CD4-positive, alpha-beta T cell (primary cell): ENCODE measurements around the gene GOSR2. TPM values are rescaled to one million over a fixed set of nuclear protein-coding genes. Genes with fewer than 3 reads are reported as not detected.

Experiments
- ATAC-seq: fragments of 200-7000 bp; cut with Tn5 transposase; one replicate; pipeline ENCODE4 v1.10.0; 2022; ENCODE audit warnings: mild to moderate bottlenecking; ENCODE audit not compliant: poor library complexity
- CTCF ChIA-PET: fragments of 350-600 bp; sonication (Branson Sonifier 250); formaldehyde crosslinking; loops from one replicate; lab custom pipeline; 2021; ENCODE audit warnings: antibody characterized with exemption, inconsistent platforms; lab: Charles Lee
- POLR2A ChIA-PET: fragments of 350-600 bp; sonication (Branson Sonifier 250); formaldehyde crosslinking; loops from one replicate; lab custom pipeline; 2021; ENCODE audit warnings: antibody characterized with exemption, inconsistent platforms; lab: Charles Lee
- DNase-seq, 14 experiments: peaks; one replicate each; pipeline ENCODE4 v3.0.0-alpha.2; 2013 to 2020; ENCODE audit warnings: mixed read lengths in 2 of 14
- H3K27ac ChIP-seq, 2 donors: one replicate each; pipeline versions ENCODE4 v1.5.1 to v1.7.0; 2013; ENCODE audit warnings: low read length in 2 of 2, low read depth in 1 of 2, mild to moderate bottlenecking in 1 of 2
- H3K27me3 ChIP-seq, 2 experiments: 1 replicate in 1 of 2; 2 replicates in 1 of 2; pipeline versions ENCODE4 v1.6.1 to v1.7.0; 2013; ENCODE audit warnings: low read length in 2 of 2, control low read depth in 1 of 2, mild to moderate bottlenecking in 1 of 2, moderate library complexity in 1 of 2; ENCODE audit not compliant: insufficient read depth in 2 of 2, control insufficient read depth in 1 of 2
- H3K36me3 ChIP-seq: one replicate; pipeline ENCODE4 v1.6.1; 2013; ENCODE audit warnings: low read length, control low read depth; ENCODE audit not compliant: insufficient read depth
- H3K4me1 ChIP-seq: one replicate; pipeline ENCODE4 v1.6.1; 2013; ENCODE audit warnings: low read length, control low read depth; ENCODE audit not compliant: insufficient read depth
- H3K4me3 ChIP-seq: one replicate; pipeline ENCODE4 v1.5.1; 2013; ENCODE audit warnings: mild to moderate bottlenecking, low read length, moderate library complexity
- H3K9me3 ChIP-seq, 2 experiments: 1 replicate in 1 of 2; 2 replicates in 1 of 2; pipeline versions ENCODE4 v1.6.1 to v1.7.0; 2013; ENCODE audit warnings: low read length in 2 of 2, mild to moderate bottlenecking in 2 of 2, control low read depth in 1 of 2, moderate library complexity in 1 of 2; ENCODE audit not compliant: control insufficient read depth in 1 of 2, insufficient read depth in 1 of 2
- H3K27ac Mint-ChIP-seq: one replicate; pipeline ENCODE4 v1.8.0; 2020; ENCODE audit warnings: mixed read lengths
- H3K27me3 Mint-ChIP-seq: one replicate; pipeline ENCODE4 v1.8.0; 2021; ENCODE audit warnings: mixed read lengths
- H3K36me3 Mint-ChIP-seq: one replicate; pipeline ENCODE4 v1.8.0; 2021; ENCODE audit warnings: low read depth, mixed read lengths
- H3K4me1 Mint-ChIP-seq: one replicate; pipeline ENCODE4 v1.8.0; 2021; ENCODE audit warnings: low read depth, mixed read lengths
- H3K4me3 Mint-ChIP-seq: one replicate; pipeline ENCODE4 v1.8.0; 2020; ENCODE audit warnings: mild to moderate bottlenecking, mixed read lengths
- H3K9me3 Mint-ChIP-seq: one replicate; pipeline ENCODE4 v1.8.0; 2020; ENCODE audit warnings: mixed read lengths
- CTCF ChIP-seq: fragments of 200-600 bp; IDR thresholded peaks from one replicate; pipeline ENCODE4 v1.8.0; 2022; ENCODE audit warnings: antibody characterized with exemption, mild to moderate bottlenecking
- intact Hi-C, 2 experiments: fragments of 100-400 bp; cut with DNase I in 1 of 2; cut with micrococcal nuclease in 1 of 2; formaldehyde crosslinking; loops; one replicate each; pipeline versions ENCODE4 v1.15.1 to v1.9.0; 2023 to 2025; cut with DNase I, micrococcal nuclease
- total RNA-seq, 174 experiments: library from RNA in 2 of 174; stranded (reverse) in 2 of 174; gene quantifications; one replicate each; pipeline ENCODE4 v1.2.3 and lab custom pipeline; 2021 to 2026

GOSR2 gene
- total RNA-seq, 2 experiments from 2014 or later: 46.6 to 51.7 TPM

- no peak overlapping the region for H3K4me3 ChIP-seq
- DNase-seq: no peak
- Mint-ChIP-seq H3K4me3 (no peak overlapping the region), H3K4me1 (no peaks in the 10 kb centered on the region), H3K36me3 (no peaks in the 10 kb centered on the region), H3K27me3 (peaks cover 18% of the 10 kb centered on the region), H3K27ac (no peak overlapping the region), H3K9me3 (no peaks in the 10 kb centered on the region)
- peaks cover 0 to 3% of the 10 kb centered on the region in 2 experiments for H3K27me3 ChIP-seq
- intact Hi-C loops: no loop called here
- no peak for TF ChIP-seq CTCF
- no peak for ATAC-seq
- no peaks in the 10 kb centered on the region for H3K36me3 ChIP-seq
- ChIA-PET POLR2A (no interaction called here), CTCF (no interaction called here)
- no peak overlapping the region for H3K27ac ChIP-seq
- no peaks in the 10 kb centered on the region for H3K9me3 ChIP-seq
- H3K4me1 ChIP-seq: peaks cover 5% of the 10 kb centered on the region
Observed at GRCh38 chr17:46910179-46910927, 12.6 kb upstream of the GOSR2 start.

- peaks cover 0 to 3% of the 10 kb centered on the region in 2 experiments for H3K27me3 ChIP-seq
- H3K27ac Mint-ChIP-seq: no peak overlapping the region
- no peaks in the 10 kb centered on the region for H3K9me3 ChIP-seq
- intact Hi-C loops: no loop called here
- DNase-seq (no peak), ATAC-seq (no peak)
- CTCF ChIA-PET: interaction anchor here (0.6 kb wide), 1 partner anchor 19 kb away, joined by 4 read pairs; no protein-coding TSS in a partner anchor
- H3K36me3 Mint-ChIP-seq: no peaks in the 10 kb centered on the region
- H3K4me1 Mint-ChIP-seq: no peaks in the 10 kb centered on the region
- no peak overlapping the region for H3K4me3 Mint-ChIP-seq
- POLR2A ChIA-PET: no interaction called here
- no peak overlapping the region for H3K27ac ChIP-seq
- no peaks in the 10 kb centered on the region for H3K36me3 ChIP-seq
- H3K9me3 Mint-ChIP-seq: no peaks in the 10 kb centered on the region
- H3K4me1 ChIP-seq: no peaks in the 10 kb centered on the region
- TF ChIP-seq CTCF: no peak
- peaks cover 16% of the 10 kb centered on the region for H3K27me3 Mint-ChIP-seq
- no peak overlapping the region for H3K4me3 ChIP-seq
Observed at GRCh38 chr17:46911311-46911710, 11.6 kb upstream of the GOSR2 start.

GRCh38 chr17:46915596-46915995 lies 7.4 kb upstream of the GOSR2 start:
- no peak for DNase-seq
- no peaks in the 10 kb centered on the region for H3K4me1 Mint-ChIP-seq
- no peaks in the 10 kb centered on the region for H3K36me3 Mint-ChIP-seq
- TF ChIP-seq CTCF: no peak
- no peak overlapping the region for H3K4me3 ChIP-seq
- intact Hi-C loops: no loop called here
- no peaks in the 10 kb centered on the region for H3K27me3 ChIP-seq
- no peak for ATAC-seq
- peaks cover 7% of the 10 kb centered on the region for H3K27me3 Mint-ChIP-seq
- ChIA-PET CTCF (no interaction called here), POLR2A (no interaction called here)
- no peak overlapping the region for H3K27ac Mint-ChIP-seq
- no peaks in the 10 kb centered on the region for H3K4me1 ChIP-seq
- no peaks in the 10 kb centered on the region for H3K9me3 Mint-ChIP-seq
- H3K4me3 Mint-ChIP-seq: no peak overlapping the region
- H3K36me3 ChIP-seq: no peaks in the 10 kb centered on the region
- H3K9me3 ChIP-seq: no peaks in the 10 kb centered on the region
- H3K27ac ChIP-seq: no peak overlapping the region
